Measurements from ENCODE around the gene JARID2. TPM values are rescaled to one million over a fixed set of nuclear protein-coding genes. Genes with fewer than 3 reads are reported as not detected.

The JARID2 gene
- total RNA-seq, 4 donors from 2014 or later, result 20.0 to 29.4 (median 23.9) TPM

DNA sequence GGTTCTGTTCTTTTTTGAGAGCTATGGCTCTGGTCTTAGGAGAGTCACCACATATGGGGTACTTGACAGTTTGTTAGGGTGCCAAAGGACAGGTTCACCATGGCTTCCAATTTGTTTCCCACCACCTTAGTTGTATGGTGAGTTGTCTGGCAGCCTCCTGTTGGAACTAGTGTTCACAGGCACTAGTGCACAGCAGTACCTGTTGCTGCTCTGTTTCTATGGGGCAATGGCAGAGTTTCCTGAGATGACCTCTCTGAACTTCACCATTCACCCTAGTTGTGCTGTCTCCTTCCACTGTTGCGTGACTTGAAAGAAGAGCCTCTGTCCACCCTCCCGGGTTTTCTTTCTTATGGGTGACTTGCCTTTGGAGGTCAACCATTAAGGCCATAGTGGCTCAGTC lies 129.1 kb downstream of the JARID2 start:
- Histone ChIP-seq H3K36me3 (no peaks in the 10 kb centered on the region), H3K4me1 (peaks cover 36% of the 10 kb centered on the region), H3K9me3 (no peaks in the 10 kb centered on the region), H3K4me3 (no peak overlapping the region), H3K27ac (no peak overlapping the region), H3K27me3 (no peaks in the 10 kb centered on the region)
- whole genome bisulfite sequencing, result 98% methylated on average over 2 of the region's 2 CpGs
- TF ChIP-seq POLR2A (IDR thresholded peaks at IDR 0.05) (no peak), EP300 (IDR thresholded peaks at IDR 0.05) (no peak), POLR2AphosphoS5 (IDR thresholded peaks at IDR 0.05) (no peak)
- TF ChIP-seq, protein P1, sequence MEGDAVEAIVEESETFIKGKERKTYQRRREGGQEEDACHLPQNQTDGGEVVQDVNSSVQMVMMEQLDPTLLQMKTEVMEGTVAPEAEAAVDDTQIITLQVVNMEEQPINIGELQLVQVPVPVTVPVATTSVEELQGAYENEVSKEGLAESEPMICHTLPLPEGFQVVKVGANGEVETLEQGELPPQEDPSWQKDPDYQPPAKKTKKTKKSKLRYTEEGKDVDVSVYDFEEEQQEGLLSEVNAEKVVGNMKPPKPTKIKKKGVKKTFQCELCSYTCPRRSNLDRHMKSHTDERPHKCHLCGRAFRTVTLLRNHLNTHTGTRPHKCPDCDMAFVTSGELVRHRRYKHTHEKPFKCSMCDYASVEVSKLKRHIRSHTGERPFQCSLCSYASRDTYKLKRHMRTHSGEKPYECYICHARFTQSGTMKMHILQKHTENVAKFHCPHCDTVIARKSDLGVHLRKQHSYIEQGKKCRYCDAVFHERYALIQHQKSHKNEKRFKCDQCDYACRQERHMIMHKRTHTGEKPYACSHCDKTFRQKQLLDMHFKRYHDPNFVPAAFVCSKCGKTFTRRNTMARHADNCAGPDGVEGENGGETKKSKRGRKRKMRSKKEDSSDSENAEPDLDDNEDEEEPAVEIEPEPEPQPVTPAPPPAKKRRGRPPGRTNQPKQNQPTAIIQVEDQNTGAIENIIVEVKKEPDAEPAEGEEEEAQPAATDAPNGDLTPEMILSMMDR (IDR thresholded peaks at IDR 0.05), result no peak
- DNase-seq (ENCODE audit: low spot score in 2 of 2), result no peak

DNA sequence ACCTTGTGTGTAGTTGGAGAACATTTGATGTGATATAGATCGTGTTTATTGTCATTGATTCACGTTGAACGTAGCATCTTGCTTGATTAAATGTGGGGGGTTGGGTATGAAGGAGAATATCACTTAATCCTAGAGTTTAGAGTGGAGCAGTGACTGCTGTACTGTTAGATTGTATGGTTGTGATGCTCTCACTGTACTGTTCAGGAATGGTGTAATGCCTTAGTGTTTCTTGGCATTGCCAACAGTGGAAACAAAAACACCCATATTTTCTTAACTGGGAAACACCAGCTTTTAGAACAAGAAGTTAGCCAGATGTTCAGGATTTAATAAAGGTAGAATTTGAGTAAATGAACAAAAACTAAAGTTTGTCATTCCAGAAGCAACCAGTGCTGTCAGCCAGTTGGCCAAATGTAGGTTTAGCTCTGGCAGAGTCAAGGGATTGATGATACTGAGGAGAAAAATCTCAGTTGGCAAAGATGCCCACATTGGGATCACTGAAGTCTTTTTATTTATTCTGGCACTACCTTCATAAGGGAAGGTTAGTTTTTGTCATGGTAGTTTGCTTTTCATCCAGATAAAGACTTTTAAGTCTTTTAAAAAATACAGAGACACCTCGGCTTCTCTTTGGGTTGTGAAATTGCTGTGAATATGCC lies 129.9 kb downstream of the JARID2 start:
- H3K4me3 ChIP-seq, result no peak overlapping the region
- no peaks in the 10 kb centered on the region for H3K9me3 ChIP-seq
- peaks cover 30% of the 10 kb centered on the region for H3K4me1 ChIP-seq
- WGBS, result 78% methylated on average over 4 of the region's 4 CpGs
- DNase-seq (ENCODE audit: low spot score in 2 of 2), result no peak
- H3K27ac ChIP-seq, result no peak overlapping the region
- H3K36me3 ChIP-seq, result no peaks in the 10 kb centered on the region
- TF ChIP-seq, protein P1 (IDR thresholded peaks at IDR 0.05), result no peak
- TF ChIP-seq EP300 (IDR thresholded peaks at IDR 0.05) (no peak), POLR2AphosphoS5 (IDR thresholded peaks at IDR 0.05) (no peak), POLR2A (IDR thresholded peaks at IDR 0.05) (no peak)
- no peaks in the 10 kb centered on the region for H3K27me3 ChIP-seq

DNA sequence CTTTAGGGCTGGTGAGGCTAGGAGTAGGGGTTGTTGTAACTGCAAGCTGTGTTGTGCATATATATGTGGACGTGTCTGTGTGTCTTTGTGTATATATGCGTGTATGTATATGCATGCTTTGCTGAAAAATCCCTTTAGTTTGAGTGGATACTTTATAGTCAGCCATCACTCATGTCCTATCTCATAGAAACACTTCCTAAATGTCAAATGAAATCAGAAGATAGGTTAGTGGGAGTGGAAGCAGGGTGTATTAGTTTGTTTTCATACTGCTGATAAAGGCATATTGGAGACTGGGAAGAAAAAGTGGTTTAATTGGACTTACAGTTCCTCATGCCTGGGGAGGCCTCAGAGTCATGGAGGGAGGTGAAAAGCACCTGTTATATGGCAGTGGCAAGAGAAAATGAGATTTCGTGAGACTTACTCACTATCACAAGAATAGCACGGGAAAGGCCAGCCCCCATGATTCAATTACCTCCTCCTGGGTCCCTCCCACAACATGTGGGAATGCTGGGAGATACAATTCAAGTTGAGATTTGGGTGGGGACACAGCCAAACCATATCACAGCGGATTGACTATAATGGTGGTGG lies 131.1 kb downstream of the JARID2 start:
- Histone ChIP-seq H3K4me1 (peaks cover 20% of the 10 kb centered on the region), H3K27ac (no peak overlapping the region), H3K27me3 (no peaks in the 10 kb centered on the region), H3K9me3 (no peaks in the 10 kb centered on the region), H3K4me3 (no peak overlapping the region), H3K36me3 (no peaks in the 10 kb centered on the region)
- TF ChIP-seq POLR2AphosphoS5 (IDR thresholded peaks at IDR 0.05), result no peak
- no peak for TF ChIP-seq POLR2A (IDR thresholded peaks at IDR 0.05)
- TF ChIP-seq EP300 (IDR thresholded peaks at IDR 0.05), result no peak
- DNase-seq (ENCODE audit: low spot score in 2 of 2), result no peak
- WGBS, result 96% methylated on average over 5 of the region's 5 CpGs

DNA sequence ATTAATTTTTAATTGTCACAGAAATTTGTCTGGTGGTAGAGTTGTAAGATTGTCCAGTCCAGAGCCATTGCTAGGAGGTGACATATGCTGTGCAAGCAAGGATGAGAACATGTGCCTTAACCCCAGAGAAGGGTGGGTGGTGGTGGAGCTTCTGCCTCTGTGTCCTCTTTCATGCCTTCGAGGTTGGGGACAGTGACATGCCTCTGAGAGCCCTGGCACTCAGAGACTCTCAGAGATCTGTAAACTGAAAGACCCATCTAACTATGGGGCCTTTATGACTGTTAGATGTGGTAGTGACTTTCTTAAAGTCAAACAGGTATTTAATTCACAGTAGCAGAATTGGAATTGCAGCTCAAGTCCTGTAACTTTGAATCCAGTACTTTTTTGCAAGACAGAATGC lies 132.4 kb downstream of the JARID2 start:
- 100% methylated on average over 1 of the region's 1 CpG for WGBS
- H3K27ac ChIP-seq, result no peak overlapping the region
- TF ChIP-seq POLR2AphosphoS5 (IDR thresholded peaks at IDR 0.05) (no peak), POLR2A (IDR thresholded peaks at IDR 0.05) (no peak), EP300 (IDR thresholded peaks at IDR 0.05) (no peak)
- TF ChIP-seq, protein P1 (IDR thresholded peaks at IDR 0.05), result no peak
- H3K4me3 ChIP-seq, result no peak overlapping the region
- H3K36me3 ChIP-seq, result no peaks in the 10 kb centered on the region
- DNase-seq (ENCODE audit: low spot score in 2 of 2), result no peak
- peaks cover 17% of the 10 kb centered on the region for H3K4me1 ChIP-seq
- H3K9me3 ChIP-seq, result no peaks in the 10 kb centered on the region
- H3K27me3 ChIP-seq, result no peaks in the 10 kb centered on the region

DNA sequence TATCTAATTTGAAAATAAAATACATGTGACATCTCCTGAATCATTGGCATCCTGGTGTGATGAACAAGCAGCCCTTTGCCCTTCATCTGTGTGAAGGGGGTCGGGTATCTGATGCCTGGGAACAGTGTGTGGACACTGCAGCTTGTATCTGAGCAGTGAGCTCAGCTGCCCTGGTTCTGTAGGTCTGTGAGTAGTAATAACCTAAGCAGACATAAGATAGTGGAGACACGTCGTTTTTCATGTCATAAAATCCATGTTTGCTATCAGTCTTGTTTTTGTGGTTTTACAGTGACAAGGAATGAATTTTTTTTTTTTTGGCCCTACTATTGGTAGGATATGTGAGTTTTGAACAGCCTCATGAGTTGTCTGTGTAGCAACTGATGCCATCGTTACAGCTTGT lies 133.0 kb downstream of the JARID2 start:
- 90% methylated on average over 4 of the region's 4 CpGs for WGBS
- Histone ChIP-seq H3K9me3 (no peaks in the 10 kb centered on the region), H3K4me1 (peaks cover 14% of the 10 kb centered on the region), H3K27ac (no peak overlapping the region), H3K4me3 (no peak overlapping the region), H3K36me3 (no peaks in the 10 kb centered on the region), H3K27me3 (no peaks in the 10 kb centered on the region)
- no peak for DNase-seq (ENCODE audit: low spot score in 2 of 2)
- no peak for TF ChIP-seq POLR2AphosphoS5 (IDR thresholded peaks at IDR 0.05)
- TF ChIP-seq, protein P1 (IDR thresholded peaks at IDR 0.05), result no peak
- no peak for TF ChIP-seq POLR2A (IDR thresholded peaks at IDR 0.05)
- no peak for TF ChIP-seq EP300 (IDR thresholded peaks at IDR 0.05)

Data from suprapubic skin (tissue), 4 donors.